Peyer's patch (tissue), 4 donors: ENCODE measurements around the gene OR2A2. TPM values are rescaled to one million over a fixed set of nuclear protein-coding genes. Genes with fewer than 3 reads are reported as not detected.

Experiments used
- DNase-seq, 3 donors: peaks; one replicate each; pipeline ENCODE4 v3.0.0-alpha.2; 2017 to 2019
- H3K27ac ChIP-seq, 4 donors: fragments of 200-600 bp; sonication (generic); one replicate each; pipeline ENCODE4 v1.5.1; 2016 to 2019
- H3K27me3 ChIP-seq, 2 donors: fragments of 200-600 bp; sonication (generic); one replicate each; pipeline ENCODE4 v1.5.1; 2019
- H3K36me3 ChIP-seq, 3 donors: fragments of 200-600 bp; sonication (generic); one replicate each; pipeline ENCODE4 v1.5.1; 2016 to 2019
- H3K4me1 ChIP-seq, 4 donors: fragments of 200-600 bp; sonication (generic); one replicate each; pipeline ENCODE4 v1.5.1; 2016 to 2019
- H3K4me3 ChIP-seq, 4 donors: fragments of 200-600 bp; sonication (generic); 1 replicate in 3 of 4; 2 replicates in 1 of 4; pipeline ENCODE4 v1.5.1; 2016 to 2019; ENCODE audit warnings: mild to moderate bottlenecking in 1 of 4
- H3K9me3 ChIP-seq, 4 donors: fragments of 200-600 bp; sonication (generic); one replicate each; pipeline ENCODE4 v1.5.1; 2016 to 2019; ENCODE audit warnings: mild to moderate bottlenecking in 1 of 4
- CTCF ChIP-seq, 6 experiments: fragments of 450-650 bp in 4 of 6; fragments of 200-600 bp in 2 of 6; sonication (generic) in 1 of 6; IDR thresholded peaks; one replicate each; pipeline ENCODE4 v1.5.1; 2017 to 2019; ENCODE audit warnings: antibody characterized with exemption in 6 of 6, mild to moderate bottlenecking in 3 of 6, moderate library complexity in 1 of 6
- POLR2A ChIP-seq, 2 donors: fragments of 450-650 bp; IDR thresholded peaks; one replicate each; pipeline ENCODE4 v1.5.1; 2017; ENCODE audit warnings: antibody characterized with exemption in 2 of 2, mild to moderate bottlenecking in 2 of 2, moderate library complexity in 2 of 2
- total RNA-seq, 4 donors: library from RNA; depleted of rRNA; stranded (reverse); fragments of >200 nt; gene quantifications; one replicate each; pipeline ENCODE4 v1.1.0, GENCODE V29; 2016

The OR2A2 gene, protein sequence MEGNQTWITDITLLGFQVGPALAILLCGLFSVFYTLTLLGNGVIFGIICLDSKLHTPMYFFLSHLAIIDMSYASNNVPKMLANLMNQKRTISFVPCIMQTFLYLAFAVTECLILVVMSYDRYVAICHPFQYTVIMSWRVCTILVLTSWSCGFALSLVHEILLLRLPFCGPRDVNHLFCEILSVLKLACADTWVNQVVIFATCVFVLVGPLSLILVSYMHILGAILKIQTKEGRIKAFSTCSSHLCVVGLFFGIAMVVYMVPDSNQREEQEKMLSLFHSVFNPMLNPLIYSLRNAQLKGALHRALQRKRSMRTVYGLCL
- total RNA-seq, result not detected

DNA sequence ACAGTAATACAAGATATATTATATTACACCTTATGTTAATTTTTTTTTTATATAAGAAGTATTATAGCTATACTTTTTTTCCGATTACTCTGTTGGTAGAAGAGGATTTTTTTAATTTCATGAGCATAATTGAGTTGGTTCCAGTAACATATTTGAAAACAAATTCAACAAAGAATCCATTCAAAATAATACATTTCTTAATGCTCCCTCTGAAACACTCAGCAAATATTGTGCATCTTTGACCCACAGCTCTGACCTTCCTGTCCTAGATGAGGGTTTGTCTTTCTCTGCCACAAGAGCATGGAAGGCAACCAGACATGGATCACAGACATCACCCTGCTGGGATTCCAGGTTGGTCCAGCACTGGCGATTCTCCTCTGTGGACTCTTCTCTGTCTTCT, at the start of gene OR2A2:
OR2A2 (plus strand) TSS at position 301 of the 400 bp plus-strand sequence; CDS start at position 301, 0 bp downstream.
- TF ChIP-seq CTCF (IDR thresholded peaks at IDR 0.05) (no peak), POLR2A (IDR thresholded peaks at IDR 0.05) (no peak)
- H3K9me3 ChIP-seq, result no peaks in the 10 kb centered on the region
- H3K27ac ChIP-seq, result no peak within 1 kb of the TSS
- no peaks in the 10 kb centered on the region for H3K4me1 ChIP-seq
- no peak within 1 kb of the TSS for H3K4me3 ChIP-seq
- no peaks in the 10 kb centered on the region for H3K27me3 ChIP-seq
- no peaks in the 10 kb centered on the region for H3K36me3 ChIP-seq
- no peak for DNase-seq

DNA sequence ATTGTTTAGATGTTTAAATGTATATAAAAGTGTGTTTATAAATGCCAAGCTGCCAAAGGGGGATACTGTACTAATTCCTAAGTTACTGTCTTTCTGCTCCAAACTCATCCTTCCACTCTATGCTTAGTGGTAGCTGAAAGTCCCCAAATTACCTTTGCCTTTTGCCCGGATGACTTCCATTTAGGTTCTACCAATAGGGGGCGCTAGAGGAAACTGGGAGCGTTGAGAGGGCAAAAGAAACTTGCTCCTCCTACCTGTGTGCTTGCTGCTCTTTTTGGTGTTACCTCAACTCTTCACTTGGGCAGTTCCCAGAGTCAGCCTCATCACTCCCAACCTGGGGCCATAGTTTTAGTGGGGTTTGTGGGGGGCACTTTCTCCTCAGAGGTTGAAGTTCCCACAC, 45.7 kb upstream of the OR2A2 start:
- no peak overlapping the region for H3K27ac ChIP-seq
- H3K9me3 ChIP-seq, result no peaks in the 10 kb centered on the region
- H3K4me1 ChIP-seq, result no peaks in the 10 kb centered on the region
- TF ChIP-seq POLR2A (IDR thresholded peaks at IDR 0.05), result no peak
- TF ChIP-seq CTCF (IDR thresholded peaks at IDR 0.05), result peak in 2 of 6 experiments; percentile 8 to 15
- H3K4me3 ChIP-seq, result no peak overlapping the region
- H3K36me3 ChIP-seq, result no peaks in the 10 kb centered on the region
- no peak for DNase-seq
- no peaks in the 10 kb centered on the region for H3K27me3 ChIP-seq

GRCh38 chr7:144069511-144069910, 39.9 kb upstream of the OR2A2 start, which contains the start of gene OR2A25:
Gene OR2A25, plus strand, starts transcription at chr7:144069811. Its CDS starts 4,409 bp downstream, at chr7:144074220.
- DNase-seq, result no peak
- no peak for TF ChIP-seq CTCF (IDR thresholded peaks at IDR 0.05)
- no peak for TF ChIP-seq POLR2A (IDR thresholded peaks at IDR 0.05)
- no peaks in the 10 kb centered on the region for H3K9me3 ChIP-seq
- H3K4me3 ChIP-seq, result no peak within 1 kb of the TSS
- no peaks in the 10 kb centered on the region for H3K4me1 ChIP-seq
- no peaks in the 10 kb centered on the region for H3K27me3 ChIP-seq
- no peaks in the 10 kb centered on the region for H3K36me3 ChIP-seq
- no peak within 1 kb of the TSS for H3K27ac ChIP-seq

GRCh38 chr7:144069953-144070352, 39.4 kb upstream of the OR2A2 start:
- Histone ChIP-seq H3K9me3 (no peaks in the 10 kb centered on the region), H3K4me3 (no peak overlapping the region), H3K27ac (no peak overlapping the region), H3K36me3 (no peaks in the 10 kb centered on the region), H3K4me1 (no peaks in the 10 kb centered on the region), H3K27me3 (no peaks in the 10 kb centered on the region)
- no peak for DNase-seq
- no peak for TF ChIP-seq CTCF (IDR thresholded peaks at IDR 0.05)

GRCh38 chr7:144074374-144074773, 35.0 kb upstream of the OR2A2 start:
- no peak overlapping the region for H3K27ac ChIP-seq
- TF ChIP-seq POLR2A (IDR thresholded peaks at IDR 0.05), result no peak
- TF ChIP-seq CTCF (IDR thresholded peaks at IDR 0.05), result no peak
- no peaks in the 10 kb centered on the region for H3K27me3 ChIP-seq
- DNase-seq, result no peak
- H3K4me3 ChIP-seq, result no peak overlapping the region
- H3K4me1 ChIP-seq, result no peaks in the 10 kb centered on the region
- H3K36me3 ChIP-seq, result no peaks in the 10 kb centered on the region
- no peaks in the 10 kb centered on the region for H3K9me3 ChIP-seq
